K562 (cell line): ENCODE results near the gene ARHGAP26. TPM values are rescaled to one million over a fixed set of nuclear protein-coding genes. Genes with fewer than 3 reads are reported as not detected.

ENCODE experiments used
- ATAC-seq: fragments of 200-7000 bp; cut with Tn5 transposase; 3 replicates; pipeline ENCODE4 v1.9.1; 2020; ENCODE audit warnings: moderate library complexity
- BruUV-seq: library from RNA; stranded (reverse); fragments of 400-500 nt; replicated peaks from 2 replicates; lab custom pipeline; 2021; lab: Mats Ljungman, UMichigan
- CTCF ChIA-PET: fragments of 300-600 bp; formaldehyde crosslinking; extraction: SDS; loops from one replicate; lab custom pipeline; 2021; ENCODE audit warnings: low intra/inter-chr PET ratio; lab: Yijun Ruan, JAX
- POLR2A ChIA-PET: fragments of 300-600, 350-650 bp; sonication (Branson Sonifier 250); formaldehyde crosslinking; extraction: SDS; loops from one replicate; lab custom pipeline; 2021; ENCODE audit warnings: antibody characterized with exemption, inconsistent platforms; lab: Yijun Ruan, JAX
- DNase-seq, 4 experiments: peaks; one replicate each; pipeline versions ENCODE4 v3.0.0 to v3.0.0-alpha.2; 2011 to 2018; ENCODE audit warnings: low spot score in 3 of 4, mixed read lengths in 3 of 4; ENCODE audit errors: extremely low read depth in 1 of 4
- FAIRE-seq: peaks from 2 replicates; lab custom pipeline; 2011; peaks lifted over from hg19 to GRCh38; lab: Jason Lieb, UNC
- H2AFZ ChIP-seq: 2 replicates; pipeline ENCODE4 v1.6.0; 2011; ENCODE audit warnings: low read depth, low read length, control low read depth, inconsistent platforms
- H3K27ac ChIP-seq: fragments of 200-600 bp; 3 replicates; pipeline ENCODE4 v1.8.0; 2011; ENCODE audit warnings: low read depth, mild to moderate bottlenecking, control low read depth, inconsistent platforms, low read length, moderate library complexity, mixed read lengths; ENCODE audit errors: extremely low read depth
- H3K27me3 ChIP-seq, 2 experiments: fragments of 300-600 bp in 1 of 2; 2 replicates in 1 of 2; 3 replicates in 1 of 2; pipeline versions ENCODE4 v1.6.0 to v1.8.0; 2011; ENCODE audit warnings: inconsistent platforms in 2 of 2, low read length in 2 of 2, mild to moderate bottlenecking in 1 of 2, mixed read lengths in 1 of 2, moderate library complexity in 1 of 2; ENCODE audit not compliant: control insufficient read depth in 2 of 2, insufficient read depth in 2 of 2
- H3K36me3 ChIP-seq: fragments of 300-600 bp; 3 replicates; pipeline ENCODE4 v1.8.0; 2011; ENCODE audit warnings: mild to moderate bottlenecking, low read length, inconsistent platforms; ENCODE audit not compliant: control insufficient read depth, insufficient read depth
- H3K4me1 ChIP-seq, 2 experiments: fragments of 200-600 bp in 1 of 2; replicated peaks in 1 of 2; 2 replicates in 1 of 2; 3 replicates in 1 of 2; pipeline versions ENCODE4 v1.5.1 to v1.8.0; 2011; ENCODE audit warnings: inconsistent platforms in 2 of 2, low read length in 2 of 2, mild to moderate bottlenecking in 1 of 2, mixed read lengths in 1 of 2, moderate library complexity in 1 of 2; ENCODE audit not compliant: control insufficient read depth in 2 of 2, insufficient read depth in 2 of 2
- H3K4me2 ChIP-seq: 2 replicates; pipeline ENCODE4 v1.6.1; 2011; ENCODE audit warnings: low read length, control low read depth, inconsistent platforms, mixed read lengths; ENCODE audit not compliant: insufficient read depth
- H3K4me3 ChIP-seq: fragments of 200-600 bp; sonication (generic), shearing (Covaris generic); 2 replicates; pipeline ENCODE4 v1.5.1; 2016; ENCODE audit warnings: control low read depth, inconsistent platforms
- H3K79me2 ChIP-seq: fragments of 200-600 bp; 3 replicates; pipeline ENCODE4 v1.8.0; 2011; ENCODE audit warnings: low read length, inconsistent platforms; ENCODE audit not compliant: control insufficient read depth, insufficient read depth
- H3K9ac ChIP-seq, 2 experiments: 2 replicates each; pipeline versions ENCODE4 v1.6.0 to v1.6.1; 2011; ENCODE audit warnings: low read depth in 2 of 2, low read length in 2 of 2, control low read depth in 1 of 2, inconsistent platforms in 1 of 2, mild to moderate bottlenecking in 1 of 2, mixed read lengths in 1 of 2; ENCODE audit not compliant: insufficient read depth in 1 of 2
- H3K9me1 ChIP-seq: one replicate; pipeline ENCODE4 v1.6.0; 2011; ENCODE audit warnings: inconsistent platforms, mild to moderate bottlenecking, low read length, moderate library complexity; ENCODE audit not compliant: control insufficient read depth, insufficient read depth
- H3K9me3 ChIP-seq: replicated peaks from 2 replicates; pipeline ENCODE4 v1.5.1; 2011; ENCODE audit warnings: low read depth, low read length, inconsistent platforms; ENCODE audit not compliant: control insufficient read depth, insufficient read depth
- H4K20me1 ChIP-seq: replicated peaks from 2 replicates; pipeline ENCODE4 v1.6.1; 2011; ENCODE audit warnings: low read length, inconsistent platforms, mixed read lengths; ENCODE audit not compliant: control insufficient read depth, insufficient read depth
- BRD9 ChIP-seq: fragments of 450-650 bp; IDR thresholded peaks from 2 replicates; pipeline ENCODE4 v1.6.1; 2018; ENCODE audit warnings: low read depth; ENCODE audit not compliant: partially characterized antibody
- CC2D1A ChIP-seq: fragments of 450-650 bp; IDR thresholded peaks from 2 replicates; pipeline ENCODE4 v1.6.1; 2017; ENCODE audit warnings: mild to moderate bottlenecking
- CEBPZ ChIP-seq: fragments of 150-350 bp; IDR thresholded peaks from 2 replicates; pipeline ENCODE4 v1.6.1; 2014; ENCODE audit warnings: low read depth, mild to moderate bottlenecking, low read length, borderline replicate concordance
- ERF ChIP-seq: fragments of 450-650 bp; formaldehyde crosslinking; IDR thresholded peaks from 2 replicates; pipeline ENCODE4 v1.4.0; 2020; ENCODE audit warnings: mild to moderate bottlenecking, mixed read lengths
- HDAC1 ChIP-seq, 2 experiments: fragments of 450-650 bp; IDR thresholded peaks; 2 replicates each; pipeline ENCODE4 v1.6.1; 2016 to 2017; ENCODE audit warnings: inconsistent platforms in 1 of 2, mild to moderate bottlenecking in 1 of 2, moderate library complexity in 1 of 2
- MYC ChIP-seq, 2 experiments: fragments of 250-450 bp in 1 of 2; sonication (Bioruptor Pico) in 1 of 2; IDR thresholded peaks; 2 replicates each; pipeline versions ENCODE4 v1.5.1 to v1.6.1; 2012 to 2021; ENCODE audit warnings: low read depth in 2 of 2, borderline replicate concordance in 1 of 2, improper control_type of control experiment in 1 of 2, low read length in 1 of 2, mild to moderate bottlenecking in 1 of 2, moderate library complexity in 1 of 2
- PHF8 ChIP-seq: fragments of 200-600 bp; sonication (generic); IDR thresholded peaks from 2 replicates; pipeline ENCODE4 v1.6.1; 2012; ENCODE audit warnings: mixed run types, mild to moderate bottlenecking, inconsistent platforms, low read length, moderate library complexity, borderline replicate concordance
- ZBTB34 ChIP-seq: fragments of 250-450 bp; sonication (Bioruptor Pico); IDR thresholded peaks from 2 replicates; pipeline ENCODE4 v1.8.0; 2021; ENCODE audit warnings: mild to moderate bottlenecking, moderate library complexity
- ZBTB43 ChIP-seq: sonication (generic); formaldehyde crosslinking; IDR thresholded peaks from 2 replicates; pipeline ENCODE4 v1.8.0; 2023; ENCODE audit warnings: mild to moderate bottlenecking, missing genetic modification reagents
- ZNF140 ChIP-seq: fragments of 250-450 bp; sonication (Bioruptor Pico); IDR thresholded peaks from 2 replicates; pipeline ENCODE4 v1.8.0; 2021; ENCODE audit warnings: moderate library complexity, mild to moderate bottlenecking, inconsistent platforms
- ZNF408 ChIP-seq: fragments of 250-450 bp; sonication (Bioruptor Pico); IDR thresholded peaks from 2 replicates; pipeline ENCODE4 v1.4.0; 2020; ENCODE audit warnings: low read depth, mild to moderate bottlenecking, moderate library complexity
- ZNF785 ChIP-seq: fragments of 250-450 bp; sonication (Bioruptor Pico); IDR thresholded peaks from 2 replicates; pipeline ENCODE4 v1.4.0; 2020; ENCODE audit warnings: mild to moderate bottlenecking
- WGBS: fragments of 100-300 bp; shearing (Covaris generic); methylation state at CpG from one replicate; pipeline ENCODE4 v1.1.6; 2016; ENCODE audit warnings: low coverage, mixed read lengths; ENCODE audit not compliant: insufficient coverage; ENCODE audit errors: missing lambda C conversion rate; 5-methylcytosine and 5-hydroxymethylcytosine counted together
- in situ Hi-C: fragments of 300-500 bp; cut with MboI; formaldehyde crosslinking; loops from 4 replicates; pipeline ENCODE4 v1.15.0; 2018; ENCODE audit warnings: inconsistent platforms, mixed read lengths
- intact Hi-C: fragments of 100-400 bp; cut with micrococcal nuclease; formaldehyde crosslinking; loops from 2 replicates; pipeline ENCODE4 v1.14.2; 2022
- polyA plus RNA-seq, 8 experiments: library from polyadenylated mRNA; depleted of rRNA in 4 of 8; stranded (reverse) in 5 of 8; unstranded in 3 of 8; fragments of >200 nt; fragmentation: Nextera tagmentation in 2 of 8; fragmentation: Illumina TruSeq in 1 of 8; extraction: Ambion mirVana in 2 of 8; extraction: Trizol in 1 of 8; gene quantifications; 2 replicates each; pipeline versions ENCODE4 v1.2.1 to v1.2.3, GENCODE V29; 2011 to 2014; ENCODE audit warnings: inconsistent platforms in 1 of 8, missing spikeins in 1 of 8
- total RNA-seq, 7 experiments: library from RNA; depleted of rRNA in 6 of 7; stranded (reverse); fragments of >200 nt in 6 of 7; fragmentation: Illumina TruSeq in 2 of 7; extraction: Trizol in 2 of 7; gene quantifications; 2 replicates each; pipeline versions ENCODE4 v1.2.1 to v1.2.3, GENCODE V29; 2011 to 2021; ENCODE audit warnings: low replicate concordance in 1 of 7

The ARHGAP26 gene
- total and polyA plus RNA-seq, 9 of the 15 experiments (the other 6 are each of a cell fraction or from before 2014, with no cell fraction given), result 0.13 to 1.1 (median 0.55) TPM

GRCh38 chr5:143047091-143047490 lies 276.9 kb downstream of the ARHGAP26 start (continued):
- TF ChIP-seq CEBPZ (no peak), BRD9 (no peak), CC2D1A (no peak)

- ChIA-PET POLR2A (interaction anchor here (0.7 kb wide), 1 partner anchor 791 kb away, joined by 3 read pairs; no protein-coding TSS in a partner anchor), CTCF (no interaction called here)
- H3K9me1 ChIP-seq, result no peaks in the 10 kb centered on the region
- H3K27ac ChIP-seq, result no peak overlapping the region
- no peaks in the 10 kb centered on the region for H3K9me3 ChIP-seq
- H3K4me1 ChIP-seq, result peaks cover 0 to 18% of the 10 kb centered on the region in 2 experiments; a peak in 3 of 5 replicates
- H4K20me1 ChIP-seq, result no peaks in the 10 kb centered on the region
- H3K4me3 ChIP-seq, result no peak overlapping the region
- H3K27me3 ChIP-seq, result peaks cover 0 to 4% of the 10 kb centered on the region in 2 experiments; a peak in 1 of 5 replicates
- no peak for DNase-seq
- ATAC-seq, result no peak
- 20% methylated on average over 4 of the region's 4 CpGs for WGBS
- H2AFZ ChIP-seq, result no peak overlapping the region
- no TSS peak for BruUV-seq
- FAIRE-seq, result no peak
- H3K4me2 ChIP-seq, result no peak overlapping the region
- no peak overlapping the region for H3K9ac ChIP-seq
- in situ Hi-C loops, result no loop called here
- no peaks in the 10 kb centered on the region for H3K36me3 ChIP-seq
- H3K79me2 ChIP-seq, result no peaks in the 10 kb centered on the region
- no peak for TF ChIP-seq ZBTB34
- no peak for TF ChIP-seq MYC (IDR thresholded peaks at IDR 0.05; ENCODE audit: low read depth, low read length)
- TF ChIP-seq MYC (CRISPR knock-in tag; IDR thresholded peaks at IDR 0.05; ENCODE audit: borderline replicate concordance, low read depth), result no peak
- no peak for TF ChIP-seq ZNF785 (CRISPR knock-in tag)
- TF ChIP-seq HDAC1 (IDR thresholded peaks at IDR 0.05), result no peak
- no peak for TF ChIP-seq ERF (CRISPR knock-in tag)
- no peak for TF ChIP-seq PHF8
- no peak for TF ChIP-seq ZBTB43 (CRISPR knock-in tag)
- TF ChIP-seq ZNF408 (CRISPR knock-in tag), result no peak
- TF ChIP-seq ZNF140 (CRISPR knock-in tag), result no peak
- intact Hi-C loops, result no loop called here
Observed at GRCh38 chr5:143050183-143050582, 280.0 kb downstream of the ARHGAP26 start.
